Astrocyte (in vitro differentiated cells and primary cell): ENCODE measurements around the gene PLCXD3. TPM values are rescaled to one million over a fixed set of nuclear protein-coding genes. Genes with fewer than 3 reads are reported as not detected.
A peak's percentile ranks its signal among the peaks of the same experiment; 100 is the strongest.

Experiments used
- DNase-seq: peaks from one replicate; pipeline ENCODE4 v3.0.0-alpha.2; 2010; ENCODE audit warnings: low read depth
- FAIRE-seq: peaks from 2 replicates; lab custom pipeline; 2011; peaks lifted over from hg19 to GRCh38; lab: Jason Lieb, UNC
- H2AFZ ChIP-seq: 2 replicates; pipeline ENCODE4 v1.6.0; 2012; ENCODE audit warnings: low read depth, low read length, inconsistent platforms
- H3K27ac ChIP-seq: 2 replicates; pipeline ENCODE4 v1.5.1; 2011; ENCODE audit warnings: low read depth, low read length, inconsistent platforms
- H3K27me3 ChIP-seq: 2 replicates; pipeline ENCODE4 v1.6.0; 2011; ENCODE audit warnings: low read length, inconsistent platforms; ENCODE audit not compliant: insufficient read depth
- H3K36me3 ChIP-seq: 2 replicates; pipeline ENCODE4 v1.5.1; 2011; ENCODE audit warnings: low read length, inconsistent platforms; ENCODE audit not compliant: insufficient read depth
- H3K4me1 ChIP-seq: 2 replicates; pipeline ENCODE4 v1.5.1; 2011; ENCODE audit warnings: low read length, inconsistent platforms; ENCODE audit not compliant: insufficient read depth
- H3K4me2 ChIP-seq: 2 replicates; pipeline ENCODE4 v1.6.0; 2012; ENCODE audit warnings: low read length, inconsistent platforms
- H3K4me3 ChIP-seq: 2 replicates; pipeline ENCODE4 v1.5.1; 2011; ENCODE audit warnings: low read depth, mild to moderate bottlenecking, low read length, inconsistent platforms; ENCODE audit not compliant: insufficient read depth
- H3K79me2 ChIP-seq: 2 replicates; pipeline ENCODE4 v1.6.0; 2012; ENCODE audit warnings: mild to moderate bottlenecking, low read length, inconsistent platforms; ENCODE audit not compliant: insufficient read depth
- H3K9ac ChIP-seq: 2 replicates; pipeline ENCODE4 v1.6.0; 2012; ENCODE audit warnings: mild to moderate bottlenecking, low read length, inconsistent platforms
- H3K9me3 ChIP-seq: 2 replicates; pipeline ENCODE4 v1.5.1; 2012; ENCODE audit warnings: low read depth, mild to moderate bottlenecking, low read length, inconsistent platforms; ENCODE audit not compliant: insufficient read depth
- H4K20me1 ChIP-seq: 2 replicates; pipeline ENCODE4 v1.6.0; 2012; ENCODE audit warnings: low read length, inconsistent platforms; ENCODE audit not compliant: insufficient read depth
- H3K27ac Mint-ChIP-seq: one replicate; pipeline ENCODE4 v1.8.0; 2021; ENCODE audit warnings: mild to moderate bottlenecking, mixed read lengths; ENCODE audit not compliant: unreplicated experiment
- H3K27me3 Mint-ChIP-seq: one replicate; pipeline ENCODE4 v1.8.0; 2021; ENCODE audit warnings: low read depth, mixed read lengths; ENCODE audit not compliant: unreplicated experiment
- H3K36me3 Mint-ChIP-seq: one replicate; pipeline ENCODE4 v1.8.0; 2021; ENCODE audit warnings: low read depth, mixed read lengths; ENCODE audit not compliant: unreplicated experiment
- H3K4me1 Mint-ChIP-seq: one replicate; pipeline ENCODE4 v1.8.0; 2021; ENCODE audit warnings: low read depth, mixed read lengths; ENCODE audit not compliant: unreplicated experiment
- H3K4me3 Mint-ChIP-seq: one replicate; pipeline ENCODE4 v1.8.0; 2021; ENCODE audit warnings: mild to moderate bottlenecking, moderate library complexity, mixed read lengths; ENCODE audit not compliant: unreplicated experiment
- H3K9me3 Mint-ChIP-seq: one replicate; pipeline ENCODE4 v1.8.0; 2021; ENCODE audit warnings: mild to moderate bottlenecking, mixed read lengths; ENCODE audit not compliant: unreplicated experiment
- EZH2 ChIP-seq: IDR thresholded peaks from 2 replicates; pipeline ENCODE4 v1.6.1; 2012; ENCODE audit warnings: mild to moderate bottlenecking, low read length, inconsistent platforms; ENCODE audit not compliant: insufficient read depth
- total RNA-seq: library from RNA; stranded (reverse); gene quantifications from 2 replicates; pipeline ENCODE4 v1.2.1, GENCODE V29; 2021
- TF ChIP-seq, protein P1 (sequence below): IDR thresholded peaks from 2 replicates; pipeline ENCODE4 v1.5.1; 2011; ENCODE audit warnings: low read depth, mild to moderate bottlenecking, inconsistent platforms, low read length, moderate library complexity; ENCODE audit not compliant: insufficient read depth

PLCXD3 gene
- total RNA-seq, 1 donor from 2014 or later, result 1.6 TPM

DNA sequence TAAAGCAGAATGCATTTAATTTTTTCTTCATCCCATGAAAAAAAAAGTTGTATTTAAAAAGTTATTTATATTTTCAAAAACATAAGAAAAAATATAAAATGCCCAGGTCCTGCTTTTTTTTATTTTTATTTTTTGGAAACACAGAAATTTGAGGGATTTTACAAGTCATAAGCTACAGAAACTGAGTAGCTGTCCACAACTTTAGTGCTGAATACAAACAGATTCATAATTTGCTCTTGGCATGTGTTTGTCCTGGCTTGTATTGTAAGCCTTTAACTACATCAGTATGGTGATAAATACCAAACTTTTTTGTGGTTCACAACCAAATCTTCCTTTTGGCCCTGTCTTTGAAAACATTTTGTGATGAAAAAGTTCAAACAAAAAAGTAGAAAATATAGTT, 7.5 kb upstream of the PLCXD3 start:
- Histone ChIP-seq H3K27ac (no peak overlapping the region), H3K4me2 (no peak overlapping the region), H2AFZ (no peak overlapping the region), H3K27me3 (no peaks in the 10 kb centered on the region), H3K36me3 (no peaks in the 10 kb centered on the region), H3K9me3 (no peaks in the 10 kb centered on the region), H3K4me1 (no peaks in the 10 kb centered on the region), H3K9ac (no peak overlapping the region), H4K20me1 (no peaks in the 10 kb centered on the region), H3K4me3 (no peak overlapping the region), H3K79me2 (no peaks in the 10 kb centered on the region)
- H3K9me3 Mint-ChIP-seq, result no peaks in the 10 kb centered on the region
- no peaks in the 10 kb centered on the region for H3K27me3 Mint-ChIP-seq
- H3K36me3 Mint-ChIP-seq, result no peaks in the 10 kb centered on the region
- no peak overlapping the region for H3K27ac Mint-ChIP-seq
- TF ChIP-seq, protein P1, sequence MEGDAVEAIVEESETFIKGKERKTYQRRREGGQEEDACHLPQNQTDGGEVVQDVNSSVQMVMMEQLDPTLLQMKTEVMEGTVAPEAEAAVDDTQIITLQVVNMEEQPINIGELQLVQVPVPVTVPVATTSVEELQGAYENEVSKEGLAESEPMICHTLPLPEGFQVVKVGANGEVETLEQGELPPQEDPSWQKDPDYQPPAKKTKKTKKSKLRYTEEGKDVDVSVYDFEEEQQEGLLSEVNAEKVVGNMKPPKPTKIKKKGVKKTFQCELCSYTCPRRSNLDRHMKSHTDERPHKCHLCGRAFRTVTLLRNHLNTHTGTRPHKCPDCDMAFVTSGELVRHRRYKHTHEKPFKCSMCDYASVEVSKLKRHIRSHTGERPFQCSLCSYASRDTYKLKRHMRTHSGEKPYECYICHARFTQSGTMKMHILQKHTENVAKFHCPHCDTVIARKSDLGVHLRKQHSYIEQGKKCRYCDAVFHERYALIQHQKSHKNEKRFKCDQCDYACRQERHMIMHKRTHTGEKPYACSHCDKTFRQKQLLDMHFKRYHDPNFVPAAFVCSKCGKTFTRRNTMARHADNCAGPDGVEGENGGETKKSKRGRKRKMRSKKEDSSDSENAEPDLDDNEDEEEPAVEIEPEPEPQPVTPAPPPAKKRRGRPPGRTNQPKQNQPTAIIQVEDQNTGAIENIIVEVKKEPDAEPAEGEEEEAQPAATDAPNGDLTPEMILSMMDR, result no peak
- no peak for TF ChIP-seq EZH2
- FAIRE-seq (no peak), DNase-seq (no peak)
- no peak overlapping the region for H3K4me3 Mint-ChIP-seq
- H3K4me1 Mint-ChIP-seq, result no peaks in the 10 kb centered on the region

DNA sequence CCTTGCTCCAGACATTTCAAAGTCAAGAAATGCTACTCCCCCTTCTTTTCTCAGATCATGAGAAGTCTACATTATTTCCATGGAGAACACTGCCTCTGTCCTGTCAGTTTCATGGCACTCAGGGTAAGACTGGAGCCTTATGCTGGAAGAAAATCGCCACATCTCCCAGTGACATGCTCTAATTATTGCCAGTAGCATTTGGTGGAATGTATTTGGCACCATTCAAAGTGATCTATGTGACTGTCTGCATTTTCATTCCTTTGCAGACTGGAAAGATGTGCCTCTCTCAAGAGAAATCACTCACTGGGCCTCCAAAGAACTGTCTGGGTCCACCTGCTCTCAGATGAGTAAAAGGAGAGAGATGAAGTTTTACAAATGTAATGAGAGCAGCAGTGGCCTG, 840 bp upstream of the PLCXD3 start:
- no peaks in the 10 kb centered on the region for H3K9me3 Mint-ChIP-seq
- peaks cover 24% of the 10 kb centered on the region for H3K27me3 ChIP-seq
- no peak overlapping the region for H2AFZ ChIP-seq
- H3K4me3 Mint-ChIP-seq, result no peak overlapping the region
- H3K36me3 ChIP-seq, result no peaks in the 10 kb centered on the region
- H3K27ac Mint-ChIP-seq, result no peak overlapping the region
- peaks cover 7% of the 10 kb centered on the region for H3K4me1 ChIP-seq
- H3K9me3 ChIP-seq, result no peaks in the 10 kb centered on the region
- peaks cover 22% of the 10 kb centered on the region for H3K27me3 Mint-ChIP-seq
- H4K20me1 ChIP-seq, result no peaks in the 10 kb centered on the region
- H3K4me2 ChIP-seq, result no peak overlapping the region
- FAIRE-seq, result no peak
- no peak overlapping the region for H3K9ac ChIP-seq
- no peak for DNase-seq
- peaks cover 2% of the 10 kb centered on the region for H3K4me1 Mint-ChIP-seq
- TF ChIP-seq, protein P1, result no peak
- TF ChIP-seq EZH2, result no peak
- no peaks in the 10 kb centered on the region for H3K79me2 ChIP-seq
- H3K36me3 Mint-ChIP-seq, result no peaks in the 10 kb centered on the region
- no peak overlapping the region for H3K4me3 ChIP-seq
- no peak overlapping the region for H3K27ac ChIP-seq

DNA sequence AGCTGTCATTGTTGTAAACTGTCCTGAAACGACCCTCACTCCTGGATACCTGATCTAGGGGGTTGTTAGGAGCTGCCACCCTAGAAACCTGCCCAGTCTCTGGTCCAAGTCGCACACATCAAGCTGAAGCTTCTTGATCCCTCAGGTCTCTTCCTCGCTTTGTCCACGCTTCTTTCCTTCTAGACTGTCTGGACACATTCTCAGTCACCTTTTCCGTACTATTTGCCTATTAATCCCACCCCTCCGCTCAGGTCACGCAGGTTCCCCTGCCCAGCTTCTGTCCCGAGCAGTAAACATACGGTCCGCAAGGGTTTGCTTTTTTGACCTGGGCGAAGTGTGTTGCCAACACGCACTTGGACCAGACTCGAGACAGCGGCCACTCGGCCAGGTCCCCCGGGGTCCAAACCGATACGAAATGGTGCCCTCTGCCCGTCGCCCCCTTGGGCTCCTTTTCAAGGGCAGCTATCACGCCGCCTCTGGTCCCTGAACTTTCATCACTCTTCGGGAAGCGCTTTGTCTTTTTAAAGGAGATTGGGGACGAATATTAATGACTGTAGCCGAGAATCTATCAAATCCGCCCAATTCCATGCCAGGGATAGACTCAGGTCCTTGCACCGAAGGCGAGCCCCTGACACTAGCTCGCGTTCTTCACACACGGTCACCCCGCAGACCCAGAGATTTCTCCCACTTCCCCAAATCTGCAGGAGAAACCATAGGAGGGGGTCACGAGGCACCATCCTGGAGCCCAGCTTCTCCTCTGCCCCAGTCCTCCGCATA, 814 bp downstream of the PLCXD3 start:
- H3K4me1 Mint-ChIP-seq, result peaks cover 2% of the 10 kb centered on the region
- H4K20me1 ChIP-seq, result no peaks in the 10 kb centered on the region
- peak overlapping the region; percentile 85 for H3K4me2 ChIP-seq
- no peaks in the 10 kb centered on the region for H3K9me3 Mint-ChIP-seq
- no peak for FAIRE-seq
- H3K9ac ChIP-seq, result peak overlapping the region; percentile 21
- H3K4me1 ChIP-seq, result peaks cover 7% of the 10 kb centered on the region
- peak overlapping the region; percentile 56 for H3K4me3 ChIP-seq
- peak overlapping the region; percentile 68 for H2AFZ ChIP-seq
- DNase-seq, result no peak
- no peak overlapping the region for H3K27ac ChIP-seq
- no peaks in the 10 kb centered on the region for H3K36me3 ChIP-seq
- peak; percentile 60 for TF ChIP-seq EZH2
- TF ChIP-seq, protein P1, result no peak
- no peaks in the 10 kb centered on the region for H3K36me3 Mint-ChIP-seq
- peak overlapping the region; percentile 55 for H3K27ac Mint-ChIP-seq
- H3K27me3 Mint-ChIP-seq, result peaks cover 22% of the 10 kb centered on the region
- peaks cover 24% of the 10 kb centered on the region for H3K27me3 ChIP-seq
- H3K9me3 ChIP-seq, result no peaks in the 10 kb centered on the region
- H3K79me2 ChIP-seq, result no peaks in the 10 kb centered on the region
- H3K4me3 Mint-ChIP-seq, result peak overlapping the region; percentile 80
